WTC11 (cell line): ENCODE results near the gene SEMA7A. TPM values are rescaled to one million over a fixed set of nuclear protein-coding genes. Genes with fewer than 3 reads are reported as not detected.
A peak's percentile ranks its signal among the peaks of the same experiment; 100 is the strongest.
"Not testable (repeated sequence)": the region's sequence is repeated elsewhere in the genome, so short reads cannot be mapped to it uniquely, and the experiment has no call there.

ENCODE experiments used
- ATAC-seq: fragments of 200-7000 bp; cut with Tn5 transposase; 2 replicates; pipeline ENCODE4 v1.10.0; 2021; ENCODE audit warnings: mild to moderate bottlenecking, moderate library complexity
- CTCF ChIA-PET: fragments of 300-600 bp; sonication (Branson Sonifier 250); formaldehyde crosslinking; loops from one replicate; lab custom pipeline; 2021; ENCODE audit warnings: antibody characterized with exemption; lab: Charles Lee
- POLR2A ChIA-PET: fragments of 350-600 bp; sonication (Branson Sonifier 250); formaldehyde crosslinking; loops from one replicate; lab custom pipeline; 2021; ENCODE audit warnings: antibody characterized with exemption; lab: Charles Lee
- DNase-seq: peaks from one replicate; pipeline ENCODE4 v3.0.0; 2021; ENCODE audit warnings: low spot score
- H3K27ac Mint-ChIP-seq: 2 replicates; pipeline ENCODE4 v1.8.0; 2021; ENCODE audit warnings: mixed read lengths
- H3K27me3 Mint-ChIP-seq: 2 replicates; pipeline ENCODE4 v1.8.0; 2021; ENCODE audit warnings: low read depth, mild to moderate bottlenecking, moderate library complexity, mixed read lengths
- H3K36me3 Mint-ChIP-seq: 2 replicates; pipeline ENCODE4 v1.8.0; 2021; ENCODE audit warnings: mixed read lengths
- H3K4me1 Mint-ChIP-seq: 2 replicates; pipeline ENCODE4 v1.8.0; 2022; ENCODE audit warnings: mixed read lengths
- H3K4me3 Mint-ChIP-seq: 2 replicates; pipeline ENCODE4 v1.8.0; 2021; ENCODE audit warnings: mild to moderate bottlenecking, moderate library complexity, mixed read lengths
- H3K9me3 Mint-ChIP-seq: 2 replicates; pipeline ENCODE4 v1.8.0; 2021; ENCODE audit warnings: mixed read lengths
- CREB1 ChIP-seq: sonication (generic); formaldehyde crosslinking; IDR thresholded peaks from 2 replicates; pipeline ENCODE4 v1.8.0; 2023; ENCODE audit warnings: mild to moderate bottlenecking, missing genetic modification reagents
- ERG ChIP-seq: fragments of 250-450 bp; sonication (Bioruptor Pico); IDR thresholded peaks from 2 replicates; pipeline ENCODE4 v1.8.0; 2021; ENCODE audit warnings: mild to moderate bottlenecking
- ESRRA ChIP-seq: sonication (generic); formaldehyde crosslinking; IDR thresholded peaks from 2 replicates; pipeline ENCODE4 v1.8.1; 2022; ENCODE audit warnings: mild to moderate bottlenecking, missing genetic modification reagents, borderline replicate concordance
- FOXJ3 ChIP-seq: sonication (generic); formaldehyde crosslinking; IDR thresholded peaks from 2 replicates; pipeline ENCODE4 v1.9.0; 2021; ENCODE audit warnings: missing genetic modification reagents, mild to moderate bottlenecking, borderline replicate concordance
- FOXP1 ChIP-seq: sonication (generic); formaldehyde crosslinking; IDR thresholded peaks from 2 replicates; pipeline ENCODE4 v1.8.0; 2022; ENCODE audit warnings: missing genetic modification reagents, mild to moderate bottlenecking, moderate library complexity, borderline replicate concordance
- GABPB1 ChIP-seq: sonication (generic); formaldehyde crosslinking; IDR thresholded peaks from 2 replicates; pipeline ENCODE4 v1.8.1; 2023; ENCODE audit warnings: mild to moderate bottlenecking, missing genetic modification reagents
- IRF2 ChIP-seq: sonication (generic); formaldehyde crosslinking; IDR thresholded peaks from 2 replicates; pipeline ENCODE4 v1.8.0; 2022; ENCODE audit warnings: low read depth, missing genetic modification reagents, borderline replicate concordance
- MLX ChIP-seq: sonication (generic); formaldehyde crosslinking; IDR thresholded peaks from 2 replicates; pipeline ENCODE4 v1.8.1; 2023; ENCODE audit warnings: mild to moderate bottlenecking, missing genetic modification reagents, moderate library complexity
- NR2C2 ChIP-seq: sonication (generic); formaldehyde crosslinking; IDR thresholded peaks from 2 replicates; pipeline ENCODE4 v1.8.0; 2022; ENCODE audit warnings: mild to moderate bottlenecking, missing genetic modification reagents
- TEAD1 ChIP-seq: sonication (generic); formaldehyde crosslinking; IDR thresholded peaks from 2 replicates; pipeline ENCODE4 v1.8.0; 2022; ENCODE audit warnings: mild to moderate bottlenecking, missing genetic modification reagents
- ZNF232 ChIP-seq: sonication (generic); formaldehyde crosslinking; IDR thresholded peaks from 2 replicates; pipeline ENCODE4 v1.8.0; 2022; ENCODE audit warnings: mild to moderate bottlenecking, missing genetic modification reagents
- ZNF396 ChIP-seq: fragments of 250-450 bp; sonication (Bioruptor Pico); IDR thresholded peaks from 2 replicates; pipeline ENCODE4 v1.8.0; 2021; ENCODE audit warnings: mild to moderate bottlenecking, moderate library complexity, borderline replicate concordance
- ZNF512 ChIP-seq: sonication (generic); formaldehyde crosslinking; IDR thresholded peaks from 2 replicates; pipeline ENCODE4 v1.8.1; 2022; ENCODE audit warnings: missing genetic modification reagents, borderline replicate concordance
- ZNF671 ChIP-seq: fragments of 250-450 bp; sonication (Bioruptor Pico); IDR thresholded peaks from 2 replicates; pipeline ENCODE4 v1.8.0; 2021; ENCODE audit warnings: mild to moderate bottlenecking
- total RNA-seq: library from RNA; stranded (reverse); gene quantifications from 3 replicates; pipeline ENCODE4 v1.2.3, GENCODE V29; 2021

The SEMA7A gene
- total RNA-seq, 1 experiment from 2014 or later: 17.9 TPM

- no peak for ATAC-seq
- H3K4me3 Mint-ChIP-seq: no peak overlapping the region
- H3K36me3 Mint-ChIP-seq: peaks cover 31% of the 10 kb centered on the region
- DNase-seq: no peak
- ChIA-PET CTCF (no interaction called here), POLR2A (no interaction called here)
- H3K4me1 Mint-ChIP-seq: peaks cover 35% of the 10 kb centered on the region
- H3K9me3 Mint-ChIP-seq: peaks cover 3% of the 10 kb centered on the region
- no peaks in the 10 kb centered on the region for H3K27me3 Mint-ChIP-seq
- peak overlapping the region; percentile 95 for H3K27ac Mint-ChIP-seq
- TF ChIP-seq IRF2 (CRISPR knock-in tag) (no peak), ZNF232 (CRISPR knock-in tag) (no peak), CREB1 (CRISPR knock-in tag) (no peak), ZNF396 (CRISPR knock-in tag) (no peak), GABPB1 (CRISPR knock-in tag) (no peak), FOXJ3 (CRISPR knock-in tag) (no peak), FOXP1 (CRISPR knock-in tag) (no peak), TEAD1 (CRISPR knock-in tag) (no peak), ERG (no peak)
Measured at GRCh38 chr15:74458473-74458872, 24.7 kb upstream of the SEMA7A start.

- H3K36me3 Mint-ChIP-seq: peaks cover 36% of the 10 kb centered on the region
- peaks cover 30% of the 10 kb centered on the region for H3K4me1 Mint-ChIP-seq
- CTCF ChIA-PET: not testable (repeated sequence)
Measured at GRCh38 chr15:74457036-74457435, 23.3 kb upstream of the SEMA7A start.

DNA sequence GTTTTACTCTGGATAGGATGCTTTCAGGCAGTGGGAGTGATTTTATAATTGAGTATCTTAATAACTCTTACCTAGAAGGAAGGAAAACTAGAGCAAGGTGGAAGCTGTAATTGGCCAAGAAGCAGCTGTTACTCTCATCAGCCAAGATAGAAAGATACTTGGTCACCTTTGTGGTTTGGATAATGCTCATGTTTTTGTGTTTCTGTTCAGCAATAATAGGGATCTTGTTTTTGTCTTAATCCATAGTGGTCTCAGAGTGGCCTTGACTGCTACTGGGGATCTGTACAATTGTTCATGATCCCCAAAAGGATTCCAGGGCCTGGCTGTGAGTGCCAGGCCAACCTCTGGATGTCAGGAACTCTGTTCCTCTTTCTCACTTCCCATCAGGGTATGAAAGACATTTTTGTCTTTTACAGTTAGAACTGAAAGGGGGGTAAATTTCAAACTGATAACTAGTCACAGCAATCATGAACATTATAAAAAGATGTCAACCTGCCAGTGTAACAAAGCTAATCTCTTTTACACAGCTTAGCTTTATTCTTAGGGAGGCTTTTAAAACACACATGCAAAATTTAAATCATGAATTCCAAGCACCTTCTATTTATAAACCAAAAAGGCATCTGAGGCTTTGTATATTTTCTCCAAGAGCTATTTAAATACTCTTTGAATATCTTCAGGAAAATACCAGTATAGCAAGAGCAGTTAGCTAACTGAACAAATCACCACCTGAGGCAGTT is 21.2 kb upstream of the SEMA7A start:
- no peak for DNase-seq
- Mint-ChIP-seq H3K9me3 (no peaks in the 10 kb centered on the region), H3K36me3 (peaks cover 38% of the 10 kb centered on the region), H3K4me3 (no peak overlapping the region), H3K27me3 (no peaks in the 10 kb centered on the region), H3K4me1 (peaks cover 19% of the 10 kb centered on the region), H3K27ac (peak overlapping the region; percentile 62)
- no peak for TF ChIP-seq FOXP1 (CRISPR knock-in tag)
- TF ChIP-seq ZNF671 (CRISPR knock-in tag): no peak
- TF ChIP-seq ZNF512 (CRISPR knock-in tag): no peak
- no peak for TF ChIP-seq NR2C2 (CRISPR knock-in tag)
- no peak for TF ChIP-seq MLX (CRISPR knock-in tag)
- no peak for TF ChIP-seq GABPB1 (CRISPR knock-in tag)
- no peak for TF ChIP-seq ESRRA (CRISPR knock-in tag)
- no peak for ATAC-seq
- POLR2A ChIA-PET: interaction anchor here (0.5 kb wide), 1 partner anchor 43 kb away, joined by 3 read pairs; no protein-coding TSS in a partner anchor
- CTCF ChIA-PET: interaction anchor here (0.7 to 3.0 kb wide), 5 partner anchors 14 to 80 kb away, joined by 3 to 9 read pairs (median 4); no protein-coding TSS in a partner anchor

More at GRCh38 chr15:74457036-74457435, 23.3 kb upstream of the SEMA7A start:
- H3K27me3 Mint-ChIP-seq, H3K9me3 Mint-ChIP-seq, H3K27ac Mint-ChIP-seq, DNase-seq, H3K4me3 Mint-ChIP-seq, ATAC-seq, POLR2A ChIA-PET: not testable (repeated sequence)
